Measurements from ENCODE around the gene NOXRED1.
"Not testable (repeated sequence)": the region's sequence is repeated elsewhere in the genome, so short reads cannot be mapped to it uniquely, and the experiment has no call there.

Gene NOXRED1

DNA sequence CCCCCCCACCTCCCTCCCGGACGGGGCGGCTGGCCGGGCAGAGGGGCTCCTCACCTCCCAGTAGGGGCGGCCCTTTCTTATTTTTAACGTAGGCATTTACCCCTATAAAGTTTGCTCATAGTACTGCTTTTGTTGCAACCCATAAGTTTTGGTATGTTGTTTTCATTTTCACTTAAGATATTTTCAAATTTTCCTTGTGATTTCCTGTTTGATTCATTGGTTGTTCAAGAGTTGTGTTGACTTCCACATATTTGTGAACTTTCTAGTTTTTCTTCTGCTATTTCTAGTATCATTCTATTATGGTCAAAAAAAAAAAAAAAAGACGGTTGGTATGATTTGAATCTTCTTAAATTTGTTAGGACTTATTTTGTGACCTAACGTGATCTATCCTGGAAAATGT lies 6.5 kb downstream of the NOXRED1 start:
- H3K9me3 ChIP-seq, result no peaks in the 10 kb centered on the region
- no peaks in the 10 kb centered on the region for H3K4me1 ChIP-seq
- DNase-seq, result no peak
- no peaks in the 10 kb centered on the region for H3K36me3 ChIP-seq
- no peaks in the 10 kb centered on the region for H3K27me3 ChIP-seq
- TF ChIP-seq CTCF (IDR thresholded peaks at IDR 0.05; ENCODE audit: low read depth, low read length), result no peak
- H3K4me3 ChIP-seq (ENCODE audit: low read depth, low read length), result no peak overlapping the region

GRCh38 chr14:77416098-77416497 lies 7.2 kb downstream of the NOXRED1 start:
- not testable (repeated sequence) for H3K4me1 ChIP-seq; DNase-seq; H3K27me3 ChIP-seq; H3K9me3 ChIP-seq; H3K4me3 ChIP-seq (ENCODE audit: low read depth, low read length); H3K36me3 ChIP-seq

DNA sequence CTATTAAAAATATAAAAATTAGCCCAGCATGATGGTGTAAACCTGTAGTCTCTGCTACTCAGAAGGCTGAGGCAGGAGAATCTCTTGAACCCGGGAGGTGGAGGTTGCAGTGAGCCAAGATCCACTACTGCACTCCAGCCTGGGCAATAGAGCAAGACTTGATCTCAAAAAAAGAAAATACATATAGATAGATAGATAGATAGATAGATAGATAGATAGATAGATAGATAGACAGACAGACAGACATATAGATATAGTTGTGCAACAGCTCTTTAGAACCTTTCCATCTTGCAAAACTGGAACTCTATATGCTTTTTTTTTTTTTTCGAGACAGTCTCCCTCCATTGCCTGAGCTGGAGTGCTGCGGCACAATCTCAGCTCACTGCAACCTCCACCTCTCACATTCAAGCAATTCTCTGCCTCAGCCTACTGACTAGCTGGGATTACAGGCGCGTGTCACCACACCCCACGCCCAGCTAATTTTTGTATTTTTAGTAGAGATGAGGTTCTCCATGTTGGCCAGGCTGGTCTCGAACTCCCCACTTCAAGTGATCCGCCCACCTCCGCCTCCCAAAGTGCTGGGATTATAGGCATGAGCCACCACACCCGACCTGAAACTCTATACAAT lies 7.8 kb downstream of the NOXRED1 start:
- not testable (repeated sequence) for H3K4me1 ChIP-seq; H3K36me3 ChIP-seq; H3K4me3 ChIP-seq (ENCODE audit: low read depth, low read length); DNase-seq; H3K9me3 ChIP-seq; H3K27me3 ChIP-seq

DNA sequence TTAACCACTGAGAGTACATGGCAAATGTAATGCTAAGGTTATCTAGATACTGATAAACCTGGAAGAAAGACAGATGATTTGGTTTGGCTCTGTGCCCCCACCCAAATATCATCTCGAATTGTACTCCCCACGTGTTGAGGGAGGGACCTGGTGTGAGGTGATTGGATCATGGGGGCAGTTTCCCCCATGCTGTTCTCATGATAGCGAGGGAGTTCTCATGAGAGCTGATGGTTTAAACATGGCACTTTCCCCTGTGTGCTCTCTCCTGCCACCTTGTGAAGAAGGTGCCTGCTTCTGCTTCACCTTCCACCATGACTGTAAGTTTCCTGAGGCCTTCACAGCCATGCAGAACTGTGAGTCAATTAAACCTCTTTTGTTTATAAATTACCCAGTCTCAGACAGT lies 14.2 kb downstream of the NOXRED1 start:
- H3K4me1 ChIP-seq, result no peaks in the 10 kb centered on the region
- TF ChIP-seq CTCF (IDR thresholded peaks at IDR 0.05; ENCODE audit: low read depth, low read length), result peak; percentile 34
- peak; percentile 22 for DNase-seq
- H3K4me3 ChIP-seq (ENCODE audit: low read depth, low read length), result no peak overlapping the region
- H3K36me3 ChIP-seq, result no peaks in the 10 kb centered on the region
- H3K27me3 ChIP-seq, result no peaks in the 10 kb centered on the region
- H3K9me3 ChIP-seq, result no peaks in the 10 kb centered on the region

DNA sequence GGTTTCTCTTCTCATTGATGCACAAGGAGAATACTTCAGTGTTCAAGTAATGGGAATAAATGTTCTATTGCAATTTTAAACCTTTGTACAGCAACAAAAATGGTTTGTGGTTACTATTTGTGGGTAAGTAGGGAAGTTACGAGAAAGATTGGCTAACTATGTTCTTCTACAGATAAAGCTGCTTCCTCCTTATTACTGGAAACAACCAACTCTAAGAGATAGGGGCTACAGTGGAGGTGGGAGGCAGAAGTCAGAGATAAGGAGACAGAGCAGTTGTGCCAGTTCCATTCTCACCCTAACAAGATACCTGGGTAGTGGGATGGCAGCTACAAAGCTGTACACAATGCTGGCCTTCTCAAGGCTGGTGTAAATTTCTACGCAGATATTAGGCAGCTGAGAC lies 16.2 kb downstream of the NOXRED1 start:
- H3K9me3 ChIP-seq, result no peaks in the 10 kb centered on the region
- no peak for TF ChIP-seq CTCF (IDR thresholded peaks at IDR 0.05; ENCODE audit: low read depth, low read length)

DNA sequence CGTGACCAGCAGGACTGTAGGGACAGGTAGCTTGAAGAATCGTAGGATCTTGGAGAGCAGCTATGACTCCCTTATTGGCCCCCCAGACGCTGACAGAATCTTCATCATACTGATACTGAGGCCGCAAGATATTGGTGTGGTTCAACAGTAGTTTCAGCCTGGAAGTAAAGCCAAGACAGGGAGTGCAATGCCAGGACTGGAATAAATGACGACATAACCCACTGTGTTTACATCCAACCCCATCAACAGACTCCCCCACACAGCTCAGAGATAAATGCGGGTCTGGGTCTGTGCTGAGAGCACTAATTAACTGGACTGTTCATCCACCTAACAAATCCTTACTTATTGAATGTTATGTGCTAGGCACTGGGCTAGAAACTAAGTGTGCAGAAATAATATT lies 16.6 kb downstream of the NOXRED1 start:
- no peak for TF ChIP-seq CTCF (IDR thresholded peaks at IDR 0.05; ENCODE audit: low read depth, low read length)
- H3K4me3 ChIP-seq (ENCODE audit: low read depth, low read length), result no peak overlapping the region
- no peaks in the 10 kb centered on the region for H3K27me3 ChIP-seq
- H3K9me3 ChIP-seq, result no peaks in the 10 kb centered on the region
- H3K4me1 ChIP-seq, result no peaks in the 10 kb centered on the region
- DNase-seq, result peak; percentile 8
- no peaks in the 10 kb centered on the region for H3K36me3 ChIP-seq

More for the DNA sequence above, 16.2 kb downstream of the NOXRED1 start:
- Histone ChIP-seq H3K4me1 (no peaks in the 10 kb centered on the region), H3K4me3 (ENCODE audit: low read depth, low read length) (no peak overlapping the region), H3K27me3 (no peaks in the 10 kb centered on the region), H3K36me3 (no peaks in the 10 kb centered on the region)
- DNase-seq, result no peak

DNA sequence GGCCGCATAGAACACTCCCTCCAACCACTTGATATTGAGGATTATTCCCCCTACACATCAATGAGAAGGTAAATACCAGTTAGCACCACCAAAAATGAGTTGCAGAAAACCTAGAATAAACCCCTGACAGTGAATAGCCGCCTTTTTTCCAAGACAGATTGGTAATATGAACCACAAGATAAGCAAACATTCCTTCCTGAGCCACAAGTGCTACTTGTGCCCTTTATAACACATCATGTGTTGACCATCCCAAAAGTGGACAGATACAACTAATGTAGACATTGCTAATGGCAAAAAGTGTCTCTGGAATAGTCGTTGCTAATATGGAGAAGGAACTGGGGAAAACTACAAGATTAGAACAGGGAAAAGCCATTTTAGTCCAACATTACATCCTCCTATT lies 17.2 kb downstream of the NOXRED1 start:
- H3K27me3 ChIP-seq, result no peaks in the 10 kb centered on the region
- DNase-seq, result no peak
- H3K4me3 ChIP-seq (ENCODE audit: low read depth, low read length), result no peak overlapping the region
- H3K9me3 ChIP-seq, result no peaks in the 10 kb centered on the region
- no peaks in the 10 kb centered on the region for H3K4me1 ChIP-seq
- TF ChIP-seq CTCF (IDR thresholded peaks at IDR 0.05; ENCODE audit: low read depth, low read length), result no peak
- no peaks in the 10 kb centered on the region for H3K36me3 ChIP-seq
